PC-3 (cell line): ENCODE results near the gene FAM168A.

Experiments used
- EZH2 ChIP-seq: fragments of 300-600 bp; sonication (generic); IDR thresholded peaks from one replicate; pipeline ENCODE4 v1.6.1; 2017; ENCODE audit warnings: antibody characterized with exemption, mild to moderate bottlenecking, low read length; ENCODE audit not compliant: unreplicated experiment
- EZH2phosphoT487 ChIP-seq: fragments of 300-600 bp; sonication (generic); IDR thresholded peaks from 2 replicates; pipeline ENCODE4 v1.6.1; 2018; ENCODE audit warnings: mild to moderate bottlenecking, antibody characterized with exemption, low read length, borderline replicate concordance
- TF ChIP-seq, protein P1 (sequence below): fragments of 300-600 bp; sonication (generic); conservative IDR thresholded peaks from 2 replicates; pipeline ENCODE4 v1.5.1; 2017; ENCODE audit warnings: antibody characterized with exemption, low read depth, mild to moderate bottlenecking, low read length

DNA sequence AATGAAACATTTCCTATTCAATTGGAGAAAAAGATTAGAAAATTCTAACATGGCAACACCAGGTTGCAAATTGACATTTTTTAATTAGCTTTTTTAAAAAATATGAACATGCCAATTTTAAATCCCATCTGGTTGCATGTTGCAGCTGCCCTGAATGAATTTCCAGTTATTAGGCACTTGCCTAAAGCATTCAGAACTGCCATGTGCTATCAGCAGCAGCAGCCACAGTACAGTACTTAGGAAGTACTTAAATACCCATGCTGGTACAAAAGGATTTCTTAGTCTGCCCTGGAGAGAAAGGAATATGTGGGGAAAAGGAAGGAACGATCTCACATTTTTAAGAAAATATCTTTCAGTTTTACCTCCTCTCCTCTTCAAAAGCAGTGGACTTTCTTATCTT, 46.2 kb downstream of the FAM168A start:
- TF ChIP-seq EZH2 (no peak), EZH2phosphoT487 (no peak)
- TF ChIP-seq, protein P1, sequence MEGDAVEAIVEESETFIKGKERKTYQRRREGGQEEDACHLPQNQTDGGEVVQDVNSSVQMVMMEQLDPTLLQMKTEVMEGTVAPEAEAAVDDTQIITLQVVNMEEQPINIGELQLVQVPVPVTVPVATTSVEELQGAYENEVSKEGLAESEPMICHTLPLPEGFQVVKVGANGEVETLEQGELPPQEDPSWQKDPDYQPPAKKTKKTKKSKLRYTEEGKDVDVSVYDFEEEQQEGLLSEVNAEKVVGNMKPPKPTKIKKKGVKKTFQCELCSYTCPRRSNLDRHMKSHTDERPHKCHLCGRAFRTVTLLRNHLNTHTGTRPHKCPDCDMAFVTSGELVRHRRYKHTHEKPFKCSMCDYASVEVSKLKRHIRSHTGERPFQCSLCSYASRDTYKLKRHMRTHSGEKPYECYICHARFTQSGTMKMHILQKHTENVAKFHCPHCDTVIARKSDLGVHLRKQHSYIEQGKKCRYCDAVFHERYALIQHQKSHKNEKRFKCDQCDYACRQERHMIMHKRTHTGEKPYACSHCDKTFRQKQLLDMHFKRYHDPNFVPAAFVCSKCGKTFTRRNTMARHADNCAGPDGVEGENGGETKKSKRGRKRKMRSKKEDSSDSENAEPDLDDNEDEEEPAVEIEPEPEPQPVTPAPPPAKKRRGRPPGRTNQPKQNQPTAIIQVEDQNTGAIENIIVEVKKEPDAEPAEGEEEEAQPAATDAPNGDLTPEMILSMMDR = no peak
